T-helper 1 cell treated with Interleukin-12 subunit alpha and Interleukin-12 subunit beta and Interleukin-4 antibody, amounts not matched to agents 30 ng/mL and 1 ng/mL, for 36 hours (primary cell): ENCODE measurements around the gene MED12L. TPM values are rescaled to one million over a fixed set of nuclear protein-coding genes. Genes with fewer than 3 reads are reported as not detected.

Source experiments
- intact Hi-C: fragments of 100-400 bp; cut with micrococcal nuclease; formaldehyde crosslinking; loops from one replicate; pipeline ENCODE4 v1.15.1; 2024
- total RNA-seq: library from RNA; stranded (reverse); gene quantifications from 2 replicates; pipeline ENCODE4 v1.2.3, GENCODE V29; 2022

Gene MED12L
- total RNA-seq, 1 donor from 2014 or later: 2.2 TPM

DNA sequence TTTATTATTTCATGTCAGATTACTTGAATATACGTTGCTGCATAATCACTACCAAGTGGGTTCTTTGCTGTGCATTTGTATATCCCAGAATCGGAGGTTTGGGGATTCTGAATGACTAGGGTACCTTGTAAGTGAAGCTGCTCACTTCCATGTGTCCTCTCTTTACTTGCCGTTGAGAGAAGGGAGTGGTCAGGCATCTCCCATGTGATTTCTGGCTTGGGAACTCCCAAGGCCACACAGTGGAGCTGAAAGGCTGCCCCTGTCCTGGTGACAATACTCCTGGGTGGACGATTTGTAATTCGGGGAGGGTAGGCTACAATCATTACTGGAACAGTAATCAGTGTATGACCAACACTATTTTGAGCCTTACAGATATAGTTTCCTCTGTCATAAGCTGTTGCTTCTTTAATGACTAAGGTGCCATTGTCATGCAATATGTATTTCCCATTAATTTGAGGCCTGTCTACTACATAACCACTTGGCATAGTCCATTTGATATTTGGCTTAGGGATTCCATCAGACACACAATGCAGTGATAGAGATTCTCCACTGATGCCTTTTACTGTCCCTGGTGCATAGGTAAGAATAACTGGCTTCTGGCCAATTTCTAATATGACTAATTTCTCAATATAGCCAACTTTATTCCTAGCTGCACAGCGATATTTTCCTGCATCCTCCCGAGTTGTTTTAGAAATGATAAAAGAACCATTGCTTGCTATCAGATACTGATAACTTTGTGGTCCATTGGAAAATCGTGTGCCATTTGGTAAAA is 351.4 kb downstream of the MED12L start:
- intact Hi-C loops: no loop called here

DNA sequence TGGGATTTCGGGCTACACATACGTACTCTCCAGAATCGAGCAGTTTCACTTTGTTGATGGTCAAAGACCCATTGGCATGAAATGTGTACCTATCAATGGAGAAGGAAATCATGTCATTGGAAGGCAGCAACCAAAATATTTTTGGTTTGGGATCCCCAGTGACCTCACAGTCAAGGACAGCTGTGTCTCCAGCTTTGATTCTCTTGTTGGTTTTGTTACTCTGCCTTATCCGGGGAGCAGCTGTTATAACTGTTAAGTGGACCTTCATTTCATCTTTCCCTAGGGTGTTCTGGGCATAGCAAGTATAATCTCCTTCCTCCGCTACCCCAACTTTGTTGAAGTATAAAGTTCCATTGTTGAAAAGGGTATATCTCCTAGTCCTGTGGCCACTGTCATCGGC is 352.4 kb downstream of the MED12L start:
- intact Hi-C loops: loop anchor here (2.0 kb wide), 1 partner anchor 211 kb away; no protein-coding TSS in a partner anchor

DNA sequence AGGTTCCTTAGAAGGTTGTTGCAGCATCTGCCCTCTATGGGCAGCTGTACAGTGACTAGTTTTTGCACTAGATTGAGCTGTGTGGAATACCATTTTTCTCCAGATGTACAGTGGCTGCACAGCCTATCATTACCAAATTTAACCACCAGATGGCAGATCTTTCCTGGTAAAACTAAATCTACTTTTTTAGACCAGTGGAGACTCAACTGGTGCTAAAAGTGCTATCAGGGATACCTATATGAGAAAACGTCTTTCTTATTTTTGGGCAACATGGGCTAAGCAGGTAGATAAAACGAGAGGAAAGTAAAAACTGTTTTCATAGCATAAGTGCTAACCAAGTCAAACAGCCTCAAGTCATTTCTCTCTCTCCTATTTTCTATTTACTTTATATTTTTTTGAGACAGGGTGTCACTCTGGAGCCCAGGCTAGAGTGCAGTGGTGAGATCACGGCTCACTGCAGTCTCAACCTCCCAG is 354.2 kb downstream of the MED12L start:
- intact Hi-C loops: loop anchor here (1.0 to 2.0 kb wide), 3 partner anchors 213 to 479 kb away; no protein-coding TSS in a partner anchor

DNA sequence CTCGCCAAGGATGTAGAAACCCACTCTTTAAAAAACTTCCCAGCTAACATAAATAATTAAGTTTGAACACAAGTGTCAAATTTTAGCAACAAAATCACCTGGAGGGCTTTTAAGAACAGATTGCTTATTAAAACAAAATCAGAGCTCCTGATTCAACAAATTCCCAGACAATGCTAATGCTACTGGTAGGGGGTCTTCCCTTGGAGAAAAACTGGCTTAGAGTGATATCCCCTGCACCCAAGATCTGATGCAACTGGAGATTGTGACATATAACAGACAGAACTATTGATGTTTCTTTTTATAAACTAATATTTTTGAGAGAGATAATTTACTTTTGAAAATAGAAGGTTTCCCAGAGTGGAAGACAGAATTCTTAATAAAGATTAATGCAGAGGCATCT is 355.5 kb downstream of the MED12L start:
- intact Hi-C loops: no loop called here

DNA sequence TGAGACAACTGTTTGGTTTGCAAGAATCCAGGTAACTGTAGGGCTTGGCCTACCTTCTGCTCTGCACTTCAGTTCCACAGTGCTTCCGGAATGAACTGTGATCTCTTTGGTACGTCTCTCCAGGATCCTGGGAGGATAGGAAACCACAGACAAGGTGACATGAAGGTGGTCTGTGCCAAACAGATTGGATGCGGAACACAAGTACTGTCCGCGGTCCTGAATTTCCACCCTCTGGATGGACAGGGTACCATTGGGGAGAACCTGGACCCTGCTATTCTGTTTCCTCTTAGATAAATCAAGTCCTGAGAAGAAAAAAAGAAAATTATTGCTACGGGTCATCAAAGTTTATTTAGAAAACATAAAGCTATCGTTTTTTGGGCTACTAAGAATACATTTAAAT is 358.1 kb downstream of the MED12L start:
- intact Hi-C loops: no loop called here

DNA sequence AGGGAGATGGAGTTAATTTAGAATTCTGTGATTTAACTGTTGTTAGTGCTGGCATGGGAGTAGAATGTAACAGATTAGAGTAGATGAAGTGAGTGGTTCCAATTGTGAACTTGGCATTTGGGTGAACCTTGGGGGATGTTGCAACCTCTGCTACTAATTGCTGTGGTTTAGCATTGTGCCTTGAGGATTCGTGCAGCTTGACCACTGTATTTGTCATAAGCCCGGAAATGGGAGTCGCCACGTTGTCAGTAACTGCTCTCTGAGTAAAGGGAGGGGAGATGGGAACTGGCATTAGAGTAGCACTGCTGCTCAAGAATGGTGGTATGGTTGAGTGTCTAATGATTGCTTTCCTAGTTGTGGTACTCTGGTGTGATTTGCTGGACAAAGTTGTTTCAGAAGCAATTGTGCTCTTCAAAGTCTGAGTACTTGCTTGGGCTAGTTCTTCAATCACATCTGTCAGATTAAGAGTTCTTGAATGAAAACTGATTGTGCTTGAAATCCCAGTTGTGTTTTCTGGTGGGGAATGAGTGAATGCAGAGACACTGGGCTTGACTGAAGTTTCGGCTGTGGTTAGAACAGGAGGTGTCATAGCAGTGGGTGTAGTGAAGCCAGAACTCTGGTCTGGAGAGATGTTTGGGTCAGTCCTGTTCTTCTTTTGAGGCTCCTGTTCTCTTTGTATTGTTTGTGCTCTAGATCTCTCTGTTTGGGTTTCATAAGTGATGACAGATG is 360.0 kb downstream of the MED12L start:
- intact Hi-C loops: no loop called here

DNA sequence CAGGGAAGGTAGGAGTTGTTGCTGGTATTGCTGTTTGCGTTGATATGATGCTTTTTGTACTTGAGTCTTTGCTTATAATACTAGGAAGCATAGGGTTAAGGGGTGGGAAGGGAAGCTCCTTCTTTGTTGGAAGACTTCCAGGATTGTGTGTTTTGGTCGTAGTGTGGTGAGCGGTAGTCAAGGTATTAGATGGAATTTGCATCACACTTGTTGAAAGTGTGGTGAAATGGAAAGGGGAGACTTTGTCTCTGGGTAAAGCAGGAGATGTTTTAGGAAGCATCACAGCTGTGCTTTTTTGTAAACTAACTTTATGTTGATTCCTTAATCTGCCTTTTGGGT is 360.5 kb downstream of the MED12L start:
- intact Hi-C loops: no loop called here

DNA sequence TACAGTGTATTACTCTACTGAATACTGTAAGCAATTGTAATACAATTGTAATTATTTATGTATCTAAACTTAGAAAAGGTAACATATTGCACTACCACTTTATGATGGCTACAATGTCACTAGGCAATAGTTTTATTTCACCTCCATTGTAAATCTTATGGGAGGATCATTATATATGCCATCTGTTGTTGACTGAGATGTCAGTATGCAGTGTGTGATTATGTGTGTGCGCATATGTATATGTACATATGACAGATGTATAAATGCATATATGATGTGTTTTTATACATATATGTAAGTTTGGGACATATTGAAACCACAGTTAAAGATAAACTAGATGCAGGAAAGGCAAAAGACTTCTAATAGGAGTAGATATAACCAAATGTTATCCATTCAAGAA is 366.9 kb downstream of the MED12L start:
- intact Hi-C loops: no loop called here

DNA sequence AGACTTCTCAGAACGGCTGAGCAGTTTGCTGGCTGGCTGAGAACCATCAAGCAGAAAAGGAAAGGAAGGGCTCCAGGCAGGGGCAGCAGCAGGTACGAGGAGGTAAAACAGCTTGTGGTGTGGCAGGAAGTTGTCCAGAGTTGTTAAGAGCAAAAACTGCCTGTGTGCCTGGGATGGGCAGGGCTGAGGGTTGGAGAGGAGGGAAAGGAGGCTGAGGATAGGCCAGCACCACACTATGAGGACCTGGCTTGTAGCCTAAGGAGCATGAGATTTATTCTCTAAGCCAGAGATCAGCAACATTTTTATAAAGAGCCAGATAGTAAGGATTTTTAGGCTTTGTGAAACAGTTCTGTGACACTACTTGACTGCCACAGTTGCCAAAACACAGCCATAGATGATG is 367.4 kb downstream of the MED12L start:
- intact Hi-C loops: no loop called here

DNA sequence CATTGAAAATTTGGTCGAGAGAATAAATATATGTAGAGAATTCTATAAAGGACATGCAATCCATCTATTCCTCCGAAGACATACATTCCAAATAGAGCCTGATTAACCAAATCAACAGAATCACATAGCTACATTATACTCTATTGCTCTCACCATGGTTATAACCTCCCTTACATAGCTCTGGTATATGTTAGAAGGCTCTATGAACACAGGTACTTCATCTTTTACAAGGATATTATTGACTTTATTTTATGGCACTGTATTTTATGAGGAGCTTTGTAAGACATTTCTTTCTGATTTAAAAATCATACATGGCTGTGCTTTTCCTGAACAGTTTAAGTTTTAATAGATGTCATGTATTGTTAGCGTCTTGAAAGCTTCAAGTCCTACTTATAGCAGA is 370.6 kb downstream of the MED12L start:
- intact Hi-C loops: no loop called here

DNA sequence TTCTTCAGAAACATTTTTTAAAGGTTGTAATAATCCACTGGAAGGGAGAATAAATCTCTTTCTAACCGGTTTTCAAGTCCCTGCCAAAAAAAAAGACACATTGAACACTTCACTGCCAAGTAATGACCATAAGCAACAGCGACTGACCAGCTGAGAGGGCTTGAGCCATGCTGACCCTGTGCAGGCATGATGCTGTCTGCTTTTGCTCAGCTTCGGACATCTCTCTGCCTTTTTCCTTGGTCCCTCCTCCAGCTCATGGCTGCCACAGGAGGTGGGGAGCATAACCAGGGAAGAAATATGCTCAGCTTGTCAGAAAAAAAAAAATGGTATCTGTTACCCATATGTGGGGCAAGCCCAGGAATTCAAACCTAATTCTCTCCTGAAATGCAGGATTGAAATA is 373.9 kb downstream of the MED12L start:
- intact Hi-C loops: no loop called here

DNA sequence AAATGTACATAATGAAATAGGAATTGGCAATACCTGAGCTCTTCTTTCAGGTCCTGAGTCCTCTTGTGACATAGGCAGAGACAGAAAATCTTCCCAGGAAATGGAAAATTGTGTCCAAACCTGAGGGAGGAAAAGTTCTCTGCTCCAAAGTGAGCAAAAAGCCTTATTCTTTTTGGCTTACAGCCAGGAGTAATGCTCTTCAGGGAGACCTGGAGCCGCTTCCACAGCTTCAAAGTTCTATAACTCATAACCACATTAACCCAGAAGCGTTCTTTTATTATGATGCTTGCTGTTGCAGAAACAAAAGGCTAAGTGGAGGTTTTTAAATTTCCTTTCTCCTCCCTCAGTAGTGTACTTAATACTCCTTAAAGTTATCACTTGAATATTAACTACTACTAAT is 374.8 kb downstream of the MED12L start:
- intact Hi-C loops: no loop called here

DNA sequence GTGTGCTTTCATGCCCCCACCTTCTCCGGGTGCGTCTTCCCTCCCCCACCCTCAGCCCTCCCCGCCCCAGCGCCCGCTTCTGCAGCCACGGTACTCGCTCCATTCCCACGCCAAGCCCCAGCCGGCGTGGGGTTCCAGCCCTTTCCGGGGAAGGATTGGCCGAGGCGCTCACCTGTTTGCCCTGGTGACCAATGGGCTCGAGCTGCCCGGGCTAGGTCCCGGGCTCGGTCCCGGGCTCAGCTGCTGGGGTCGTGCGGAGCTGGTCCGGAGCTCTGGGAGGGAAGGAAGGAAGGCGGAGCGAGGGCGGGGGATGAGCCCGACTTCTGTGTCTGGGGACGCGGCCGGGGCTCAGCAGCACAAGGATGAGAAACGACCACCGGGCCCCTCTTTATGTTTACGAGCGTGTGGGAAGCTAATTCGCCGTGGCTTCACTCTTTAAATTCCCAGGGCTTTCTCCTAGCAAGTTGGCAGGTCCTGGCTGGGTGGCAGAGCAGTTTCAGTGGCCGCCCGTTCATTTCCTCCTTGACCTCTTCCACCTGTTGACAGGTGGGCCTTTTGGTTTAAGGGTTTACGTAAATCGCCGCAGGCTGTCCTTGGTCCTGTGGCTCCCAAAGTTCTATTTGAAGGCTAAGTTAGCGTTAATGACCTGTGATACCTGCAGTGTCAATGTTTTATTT is 375.4 kb downstream of the MED12L start, which contains the start of gene IGSF10:
Gene IGSF10, minus strand, starts transcription at position 288 of the 677 bp plus-strand sequence. CDS start 2,352 bp downstream, outside the sequence.
- intact Hi-C loops: no loop called here

DNA sequence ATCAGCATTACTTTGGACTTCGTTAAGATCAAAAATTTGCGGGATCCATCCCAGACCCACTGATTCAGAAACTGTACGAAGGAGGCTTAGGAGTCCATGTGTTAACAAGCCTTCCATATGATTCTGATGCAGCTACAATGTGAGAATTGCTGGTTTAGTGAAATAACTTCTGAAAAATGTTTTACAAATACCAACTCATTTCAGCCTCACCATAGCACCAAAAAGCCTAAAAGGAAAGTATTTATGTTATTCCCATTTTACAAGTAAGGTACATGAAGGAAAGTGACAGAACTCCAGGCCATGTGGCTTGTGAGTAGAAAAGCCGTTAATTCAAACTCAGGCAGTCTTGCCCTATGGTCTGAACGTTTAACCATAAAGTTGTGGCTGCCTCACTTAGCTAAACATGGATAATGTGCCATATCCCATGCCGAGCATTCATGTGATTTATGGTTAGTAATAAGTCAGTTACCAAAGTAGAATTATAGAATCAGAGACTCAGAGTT is 376.9 kb downstream of the MED12L start:
- intact Hi-C loops: no loop called here

DNA sequence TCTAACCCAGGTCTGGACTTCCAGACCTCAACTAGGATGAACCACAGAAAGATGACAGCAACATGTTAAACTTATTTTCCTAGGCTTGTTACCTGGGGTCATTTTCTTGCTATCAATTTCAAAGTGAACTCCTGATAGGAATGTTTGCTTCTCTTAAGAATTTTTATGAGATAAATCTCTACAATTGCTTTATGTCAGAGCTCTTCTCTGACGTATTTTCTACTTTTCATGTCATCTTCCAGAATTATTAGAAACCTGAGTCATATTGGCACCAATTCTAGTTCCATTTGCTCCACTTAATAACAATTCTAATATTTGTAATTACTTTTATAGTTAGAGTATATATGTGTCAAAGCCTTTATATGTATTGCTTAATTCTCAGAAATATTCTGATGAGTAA is 377.5 kb downstream of the MED12L start:
- intact Hi-C loops: no loop called here

DNA sequence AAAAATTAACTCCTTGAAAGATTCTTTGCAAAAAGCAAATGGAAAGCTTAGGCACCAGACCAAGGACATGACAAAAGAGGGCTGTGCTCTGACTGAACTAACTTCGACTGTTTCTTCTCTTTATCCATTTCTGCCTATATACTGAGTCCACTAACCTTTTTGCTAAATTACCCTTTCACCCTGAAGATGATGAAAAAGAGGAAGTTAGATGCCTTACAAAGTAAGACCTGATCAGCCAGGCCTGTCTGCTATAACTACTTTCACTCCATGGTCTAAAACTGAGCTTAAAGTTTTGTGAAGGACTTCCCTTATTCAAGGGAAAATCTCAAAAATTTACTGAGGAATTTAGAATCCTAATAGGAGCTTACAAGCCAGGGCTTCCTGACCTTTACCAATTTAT is 381.6 kb downstream of the MED12L start:
- intact Hi-C loops: loop anchor here (5.0 kb wide), 1 partner anchor 300 kb away; no protein-coding TSS in a partner anchor

DNA sequence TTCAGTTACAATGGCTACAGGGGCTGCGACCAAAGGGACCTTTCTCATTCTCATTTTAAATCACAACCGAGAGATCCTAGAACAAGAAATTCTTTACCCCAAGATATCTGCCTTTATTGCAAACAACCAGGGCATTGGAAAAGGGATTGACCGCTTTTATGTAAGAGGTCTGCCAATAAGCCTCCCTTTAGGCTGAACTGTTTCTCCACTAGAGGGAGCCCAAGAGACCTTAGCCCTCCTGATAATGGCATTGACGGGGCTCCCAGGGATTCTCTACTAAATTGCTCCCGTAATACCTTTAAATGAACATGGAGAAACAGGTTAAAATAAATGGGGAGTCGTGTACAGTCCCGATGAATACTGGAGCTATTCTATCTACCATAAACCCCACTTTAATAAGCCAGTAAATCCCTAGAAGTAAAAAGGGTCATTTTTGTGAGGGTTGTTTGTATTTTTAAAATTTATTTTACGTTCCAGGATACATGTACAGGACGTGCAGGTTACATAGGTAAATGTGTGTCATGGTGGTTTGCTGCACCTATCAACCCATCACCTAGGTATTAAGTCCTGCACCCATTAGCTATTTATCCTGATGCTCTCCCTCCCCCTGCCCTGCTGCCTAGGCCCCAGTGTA is 382.9 kb downstream of the MED12L start:
- intact Hi-C loops: loop anchor here (1.0 to 5.0 kb wide), 6 partner anchors 241 to 1106 kb away; no protein-coding TSS in a partner anchor

DNA sequence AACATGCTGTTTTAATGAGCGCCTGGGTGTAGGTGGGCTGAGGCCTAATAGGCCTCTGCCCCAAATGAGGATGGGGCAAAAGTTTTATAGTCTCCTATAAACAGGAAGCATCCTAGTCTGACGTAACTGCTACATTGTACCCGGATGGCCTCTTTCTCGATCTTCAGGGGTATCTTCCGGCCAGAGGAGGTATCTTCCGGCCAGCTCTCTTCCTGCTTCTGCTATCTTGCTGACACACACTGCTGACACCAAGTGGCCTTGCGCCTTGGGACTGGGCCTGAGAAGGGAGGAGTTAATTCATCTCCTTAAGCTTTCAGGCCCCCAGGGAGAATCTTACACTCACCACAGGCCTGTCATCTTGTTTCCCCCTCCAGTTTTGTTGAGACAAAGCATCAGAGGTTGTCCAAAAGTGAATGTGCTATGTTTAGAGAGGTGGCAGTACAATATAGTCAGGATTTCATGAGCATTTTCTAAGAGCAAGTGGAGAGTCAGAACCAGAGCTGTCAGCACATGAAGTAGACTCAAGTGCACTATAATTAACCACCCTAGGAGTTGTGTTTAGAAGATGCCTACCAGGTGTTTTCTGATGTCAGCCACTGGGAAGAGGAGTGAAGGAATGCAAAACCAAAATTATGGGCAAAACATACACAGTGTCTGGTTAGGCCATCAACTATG is 391.0 kb downstream of the MED12L start:
- intact Hi-C loops: no loop called here

DNA sequence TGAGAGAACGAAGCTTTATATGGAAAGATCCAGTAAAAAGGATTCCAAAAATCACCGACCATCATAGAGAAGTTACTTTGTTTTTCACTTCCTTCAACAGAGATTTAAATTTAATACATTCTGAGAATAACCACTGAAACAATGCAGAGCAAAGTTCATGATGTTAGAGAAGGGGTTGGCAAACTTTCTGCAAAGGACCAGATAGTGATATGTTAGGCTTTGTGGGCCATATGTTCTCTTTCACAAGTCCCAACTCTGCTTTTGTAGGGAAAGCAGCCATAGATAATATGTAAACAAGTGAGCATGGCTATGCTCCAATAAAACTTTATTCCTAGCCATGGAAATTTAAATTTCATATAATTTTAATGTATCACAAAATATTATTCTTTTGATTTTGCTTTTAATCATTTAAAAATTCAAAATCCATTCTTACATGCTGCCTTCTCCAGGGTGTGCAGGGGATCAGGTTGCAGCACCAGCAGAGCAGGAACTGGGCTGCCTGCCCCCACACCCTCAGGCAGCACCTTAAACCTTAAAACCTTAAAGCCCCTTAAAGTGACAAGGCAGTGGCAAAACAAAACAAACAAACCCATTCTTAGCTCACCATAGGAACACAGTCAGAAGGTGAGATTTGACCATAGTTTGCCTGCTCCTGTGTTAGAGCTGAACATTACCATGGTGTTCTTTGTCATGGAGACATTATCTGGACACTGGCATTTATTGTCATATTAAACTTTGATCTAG is 392.3 kb downstream of the MED12L start:
- intact Hi-C loops: no loop called here

DNA sequence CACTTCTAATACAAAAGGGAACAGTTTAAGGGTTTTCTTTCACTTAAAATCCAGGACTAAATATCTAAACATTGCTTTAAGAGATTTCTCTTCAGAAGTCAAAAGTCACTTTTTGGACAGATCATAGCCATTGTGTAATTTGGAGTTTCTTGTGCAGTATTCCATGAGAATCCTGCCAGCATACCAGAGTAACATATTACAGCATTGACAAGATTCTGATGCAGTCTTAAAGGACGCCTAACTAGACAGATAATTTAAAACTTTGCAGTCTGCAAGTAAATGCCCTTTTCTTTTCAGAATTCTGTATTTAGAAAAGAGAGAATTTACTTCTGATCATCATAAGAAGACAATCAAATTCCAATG is 392.9 kb downstream of the MED12L start:
- intact Hi-C loops: no loop called here
